Loucy (cell line): Measurements from ENCODE around the gene COG2.

ENCODE experiments used
- H2AFZ ChIP-seq: fragments of 200-600 bp; sonication (generic); 2 replicates; pipeline ENCODE4 v1.6.0; 2016; ENCODE audit warnings: antibody characterized with exemption, mild to moderate bottlenecking, low read length, moderate library complexity
- H3F3A ChIP-seq: fragments of 200-600 bp; 2 replicates; pipeline ENCODE4 v1.6.0; 2016; ENCODE audit warnings: antibody characterized with exemption, low read depth, mild to moderate bottlenecking
- H3K27me3 ChIP-seq: fragments of 200-600 bp; sonication (generic); 2 replicates; pipeline ENCODE4 v1.6.1; 2014; ENCODE audit warnings: low read length, mild to moderate bottlenecking; ENCODE audit not compliant: insufficient read depth, poor library complexity, severe bottlenecking
- H3K36me3 ChIP-seq: fragments of 200-600 bp; sonication (generic); 2 replicates; pipeline ENCODE4 v1.6.1; 2016; ENCODE audit warnings: low read length; ENCODE audit not compliant: insufficient read depth
- H3K4me1 ChIP-seq: fragments of 200-600 bp; sonication (generic); 2 replicates; pipeline ENCODE4 v1.5.1; 2014; ENCODE audit warnings: low read length, mild to moderate bottlenecking; ENCODE audit not compliant: insufficient read depth, poor library complexity, severe bottlenecking
- H3K4me2 ChIP-seq: fragments of 200-600 bp; sonication (generic); 2 replicates; pipeline ENCODE4 v1.6.0; 2014; ENCODE audit warnings: antibody characterized with exemption, low read length, low read depth, mild to moderate bottlenecking; ENCODE audit not compliant: poor library complexity, severe bottlenecking
- H3K4me3 ChIP-seq: fragments of 200-600 bp; sonication (generic); 2 replicates; pipeline ENCODE4 v1.5.1; 2014; ENCODE audit warnings: low read length, mild to moderate bottlenecking, mixed read lengths; ENCODE audit not compliant: poor library complexity, severe bottlenecking
- H3K79me2 ChIP-seq: fragments of 200-600 bp; sonication (generic); 2 replicates; pipeline ENCODE4 v1.6.1; 2014; ENCODE audit warnings: low read length; ENCODE audit not compliant: insufficient read depth
- H3K9ac ChIP-seq: fragments of 200-600 bp; sonication (generic); 2 replicates; pipeline ENCODE4 v1.6.0; 2014; ENCODE audit warnings: mild to moderate bottlenecking, low read depth, low read length, moderate library complexity; ENCODE audit not compliant: poor library complexity, severe bottlenecking
- H3K9me2 ChIP-seq: fragments of 200-600 bp; sonication (generic); replicated peaks from 2 replicates; pipeline ENCODE4 v1.6.1; 2016; ENCODE audit warnings: low read depth, low read length, mixed read lengths
- H3K9me3 ChIP-seq: fragments of 200-600 bp; sonication (generic); 2 replicates; pipeline ENCODE4 v1.6.1; 2014; ENCODE audit warnings: mild to moderate bottlenecking, antibody characterized with exemption, low read length, low read depth; ENCODE audit not compliant: insufficient read depth
- H4K20me1 ChIP-seq: fragments of 200-600 bp; sonication (generic); 2 replicates; pipeline ENCODE4 v1.6.0; 2014; ENCODE audit warnings: antibody characterized with exemption, low read length, mild to moderate bottlenecking; ENCODE audit not compliant: insufficient read depth, poor library complexity, severe bottlenecking
- EZH2phosphoT487 ChIP-seq: fragments of 200-600 bp; IDR thresholded peaks from 2 replicates; pipeline ENCODE4 v1.6.1; 2018; ENCODE audit warnings: antibody characterized with exemption, mild to moderate bottlenecking, moderate library complexity, borderline replicate concordance
- TF ChIP-seq, protein P1 (sequence below): fragments of 200-600 bp; sonication (generic); conservative IDR thresholded peaks from 2 replicates; pipeline ENCODE4 v1.5.1; 2014; ENCODE audit warnings: mild to moderate bottlenecking, antibody characterized with exemption, low read length

Gene COG2

GRCh38 chr1:230735447-230735846 lies 93.2 kb downstream of the COG2 start:
- H3K9me3 ChIP-seq: no peaks in the 10 kb centered on the region
- H3K4me1 ChIP-seq: no peaks in the 10 kb centered on the region
- H3K36me3 ChIP-seq: no peaks in the 10 kb centered on the region
- H4K20me1 ChIP-seq: no peaks in the 10 kb centered on the region
- H2AFZ ChIP-seq: no peak overlapping the region
- H3K27me3 ChIP-seq: no peaks in the 10 kb centered on the region
- TF ChIP-seq, protein P1, sequence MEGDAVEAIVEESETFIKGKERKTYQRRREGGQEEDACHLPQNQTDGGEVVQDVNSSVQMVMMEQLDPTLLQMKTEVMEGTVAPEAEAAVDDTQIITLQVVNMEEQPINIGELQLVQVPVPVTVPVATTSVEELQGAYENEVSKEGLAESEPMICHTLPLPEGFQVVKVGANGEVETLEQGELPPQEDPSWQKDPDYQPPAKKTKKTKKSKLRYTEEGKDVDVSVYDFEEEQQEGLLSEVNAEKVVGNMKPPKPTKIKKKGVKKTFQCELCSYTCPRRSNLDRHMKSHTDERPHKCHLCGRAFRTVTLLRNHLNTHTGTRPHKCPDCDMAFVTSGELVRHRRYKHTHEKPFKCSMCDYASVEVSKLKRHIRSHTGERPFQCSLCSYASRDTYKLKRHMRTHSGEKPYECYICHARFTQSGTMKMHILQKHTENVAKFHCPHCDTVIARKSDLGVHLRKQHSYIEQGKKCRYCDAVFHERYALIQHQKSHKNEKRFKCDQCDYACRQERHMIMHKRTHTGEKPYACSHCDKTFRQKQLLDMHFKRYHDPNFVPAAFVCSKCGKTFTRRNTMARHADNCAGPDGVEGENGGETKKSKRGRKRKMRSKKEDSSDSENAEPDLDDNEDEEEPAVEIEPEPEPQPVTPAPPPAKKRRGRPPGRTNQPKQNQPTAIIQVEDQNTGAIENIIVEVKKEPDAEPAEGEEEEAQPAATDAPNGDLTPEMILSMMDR: no peak
- no peak for TF ChIP-seq EZH2phosphoT487
- no peaks in the 10 kb centered on the region for H3K9me2 ChIP-seq
- H3K4me3 ChIP-seq: no peak overlapping the region
- H3F3A ChIP-seq: no peaks in the 10 kb centered on the region
- no peaks in the 10 kb centered on the region for H3K79me2 ChIP-seq
- no peak overlapping the region for H3K4me2 ChIP-seq
- no peak overlapping the region for H3K9ac ChIP-seq

DNA sequence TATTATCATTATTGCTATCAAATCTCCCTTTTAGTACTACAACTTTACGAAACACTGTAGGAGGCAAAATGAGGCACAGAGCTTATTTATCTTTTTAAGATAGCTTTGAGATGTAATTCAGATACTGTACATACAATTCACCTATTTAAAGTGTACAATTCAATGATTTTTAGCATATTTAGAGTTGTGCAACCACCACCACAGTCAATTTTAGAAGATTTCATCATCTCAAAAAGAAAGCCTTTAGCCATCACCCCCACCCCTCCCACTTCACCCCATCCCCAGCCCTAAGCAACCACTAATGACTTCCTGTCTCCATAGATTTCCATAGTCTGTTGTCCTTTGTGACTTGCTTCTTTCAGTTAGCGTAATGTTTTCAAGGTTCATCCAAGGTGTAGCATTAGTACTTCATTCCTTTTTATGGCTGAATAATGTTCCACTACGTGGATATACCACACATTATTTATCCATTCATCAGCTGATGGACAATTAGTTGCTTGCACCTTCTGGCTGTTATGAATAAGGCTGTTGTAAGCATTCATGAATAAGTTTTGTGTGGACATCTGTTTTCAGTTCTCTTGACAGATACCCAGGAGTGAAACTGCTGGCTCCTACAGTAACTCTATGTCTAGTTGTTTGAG lies 95.5 kb downstream of the COG2 start:
- Histone ChIP-seq H3K9me3 (no peaks in the 10 kb centered on the region), H3K36me3 (no peaks in the 10 kb centered on the region), H3K9ac (no peak overlapping the region), H3K79me2 (no peaks in the 10 kb centered on the region), H4K20me1 (no peaks in the 10 kb centered on the region), H3F3A (no peaks in the 10 kb centered on the region), H2AFZ (no peak overlapping the region), H3K27me3 (no peaks in the 10 kb centered on the region), H3K9me2 (no peaks in the 10 kb centered on the region), H3K4me3 (no peak overlapping the region), H3K4me1 (no peaks in the 10 kb centered on the region), H3K4me2 (no peak overlapping the region)
- TF ChIP-seq, protein P1: no peak
- TF ChIP-seq EZH2phosphoT487: no peak

GRCh38 chr1:230739564-230740290 lies 97.4 kb downstream of the COG2 start:
- H3K27me3 ChIP-seq: no peaks in the 10 kb centered on the region
- TF ChIP-seq EZH2phosphoT487: no peak
- TF ChIP-seq, protein P1: no peak

More at GRCh38 chr1:230739564-230740290, 97.4 kb downstream of the COG2 start:
- Histone ChIP-seq H3K4me2 (no peak overlapping the region), H3K4me3 (no peak overlapping the region), H4K20me1 (no peaks in the 10 kb centered on the region), H3F3A (no peaks in the 10 kb centered on the region), H3K79me2 (no peaks in the 10 kb centered on the region), H3K36me3 (no peaks in the 10 kb centered on the region), H3K9me3 (no peaks in the 10 kb centered on the region), H3K9me2 (no peaks in the 10 kb centered on the region), H2AFZ (no peak overlapping the region), H3K4me1 (no peaks in the 10 kb centered on the region), H3K9ac (no peak overlapping the region)
